ENCODE data around the gene TMEM26.

The TMEM26 gene

GRCh38 chr10:61415824-61416223, 37.4 kb downstream of the TMEM26 start:
- Histone ChIP-seq H3K27ac (no peak overlapping the region), H3K9ac (no peak overlapping the region), H3K27me3 (ENCODE audit: insufficient read depth, low read depth) (no peaks in the 10 kb centered on the region), H3K4me2 (no peak overlapping the region), H3K79me2 (ENCODE audit: insufficient read depth, low read depth) (no peaks in the 10 kb centered on the region), H4K20me1 (ENCODE audit: insufficient read depth) (no peaks in the 10 kb centered on the region), H3K4me3 (IDR thresholded peaks at IDR 0.05; ENCODE audit: insufficient read depth, low read depth, low read length) (no peak overlapping the region), H3K36me3 (ENCODE audit: insufficient read depth) (no peaks in the 10 kb centered on the region), H2AFZ (ENCODE audit: low read depth) (no peak overlapping the region), H3K4me1 (ENCODE audit: low read depth, poor library complexity, severe bottlenecking) (no peaks in the 10 kb centered on the region)
- TF ChIP-seq CTCF (conservative IDR thresholded peaks at IDR 0.05; ENCODE audit: low read depth, low read length): no peak

GRCh38 chr10:61411706-61412105, 41.5 kb downstream of the TMEM26 start:
- Histone ChIP-seq H3K4me3 (IDR thresholded peaks at IDR 0.05; ENCODE audit: insufficient read depth, low read depth, low read length) (no peak overlapping the region), H4K20me1 (ENCODE audit: insufficient read depth) (no peaks in the 10 kb centered on the region), H3K4me1 (ENCODE audit: low read depth, poor library complexity, severe bottlenecking) (no peaks in the 10 kb centered on the region), H3K4me2 (no peak overlapping the region), H3K27ac (no peak overlapping the region), H3K79me2 (ENCODE audit: insufficient read depth, low read depth) (no peaks in the 10 kb centered on the region), H2AFZ (ENCODE audit: low read depth) (no peak overlapping the region), H3K36me3 (ENCODE audit: insufficient read depth) (no peaks in the 10 kb centered on the region), H3K9ac (no peak overlapping the region), H3K27me3 (ENCODE audit: insufficient read depth, low read depth) (no peaks in the 10 kb centered on the region)
- TF ChIP-seq CTCF (conservative IDR thresholded peaks at IDR 0.05; ENCODE audit: low read depth, low read length): no peak

- no peak overlapping the region for H3K27ac ChIP-seq
- TF ChIP-seq CTCF (conservative IDR thresholded peaks at IDR 0.05; ENCODE audit: low read depth, low read length): no peak
- H3K27me3 ChIP-seq (ENCODE audit: insufficient read depth, low read depth): no peaks in the 10 kb centered on the region
- H3K4me3 ChIP-seq (IDR thresholded peaks at IDR 0.05; ENCODE audit: insufficient read depth, low read depth, low read length): no peak overlapping the region
- H2AFZ ChIP-seq (ENCODE audit: low read depth): no peak overlapping the region
- no peak overlapping the region for H3K9ac ChIP-seq
- no peaks in the 10 kb centered on the region for H3K79me2 ChIP-seq (ENCODE audit: insufficient read depth, low read depth)
- no peaks in the 10 kb centered on the region for H3K4me1 ChIP-seq (ENCODE audit: low read depth, poor library complexity, severe bottlenecking)
- H3K4me2 ChIP-seq: no peak overlapping the region
- no peaks in the 10 kb centered on the region for H4K20me1 ChIP-seq (ENCODE audit: insufficient read depth)
- H3K36me3 ChIP-seq (ENCODE audit: insufficient read depth): no peaks in the 10 kb centered on the region
These were observed 42.7 kb downstream of the TMEM26 start for GRCh38 chr10:61410353-61411070.

- Histone ChIP-seq H3K79me2 (ENCODE audit: insufficient read depth, low read depth) (no peaks in the 10 kb centered on the region), H3K27me3 (ENCODE audit: insufficient read depth, low read depth) (no peaks in the 10 kb centered on the region), H3K9ac (no peak overlapping the region), H3K27ac (no peak overlapping the region), H3K36me3 (ENCODE audit: insufficient read depth) (no peaks in the 10 kb centered on the region), H4K20me1 (ENCODE audit: insufficient read depth) (no peaks in the 10 kb centered on the region), H3K4me2 (no peak overlapping the region), H3K4me1 (ENCODE audit: low read depth, poor library complexity, severe bottlenecking) (no peaks in the 10 kb centered on the region), H3K4me3 (IDR thresholded peaks at IDR 0.05; ENCODE audit: insufficient read depth, low read depth, low read length) (no peak overlapping the region), H2AFZ (ENCODE audit: low read depth) (no peak overlapping the region)
- TF ChIP-seq CTCF (conservative IDR thresholded peaks at IDR 0.05; ENCODE audit: low read depth, low read length): no peak
These were observed 44.0 kb downstream of the TMEM26 start for GRCh38 chr10:61409157-61409556.
